ENCODE measurements around the gene MRTO4. TPM values are rescaled to one million over a fixed set of nuclear protein-coding genes. Genes with fewer than 3 reads are reported as not detected.
A peak's percentile ranks its signal among the peaks of the same experiment; 100 is the strongest.
"Not testable (repeated sequence)": the region's sequence is repeated elsewhere in the genome, so short reads cannot be mapped to it uniquely, and the experiment has no call there.

The MRTO4 gene
- total RNA-seq, 1 donor from 2014 or later: 16.4 TPM

DNA sequence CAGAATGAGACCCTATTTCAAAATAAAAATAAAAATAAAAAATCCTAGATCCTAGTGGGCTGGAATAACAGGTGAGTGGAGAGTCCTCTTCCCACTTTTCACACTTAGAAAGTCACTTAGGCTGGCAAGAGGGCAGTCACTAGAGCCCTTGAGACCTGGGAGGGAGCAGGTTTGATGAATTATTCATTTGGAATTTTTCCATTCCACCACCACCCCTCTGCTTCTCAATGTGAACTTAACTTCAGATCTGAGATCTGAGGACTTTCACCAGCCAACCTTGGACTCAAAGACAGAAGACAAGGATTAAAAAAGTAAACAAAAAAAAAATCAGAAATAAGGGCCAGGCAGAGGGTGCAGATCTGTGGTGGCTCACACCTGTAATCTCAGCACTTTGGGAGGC lies 20.5 kb downstream of the MRTO4 start:
- H3K9me3 ChIP-seq: peaks cover 6% of the 10 kb centered on the region
- H3K4me1 ChIP-seq: no peaks in the 10 kb centered on the region
- TF ChIP-seq, protein P1, sequence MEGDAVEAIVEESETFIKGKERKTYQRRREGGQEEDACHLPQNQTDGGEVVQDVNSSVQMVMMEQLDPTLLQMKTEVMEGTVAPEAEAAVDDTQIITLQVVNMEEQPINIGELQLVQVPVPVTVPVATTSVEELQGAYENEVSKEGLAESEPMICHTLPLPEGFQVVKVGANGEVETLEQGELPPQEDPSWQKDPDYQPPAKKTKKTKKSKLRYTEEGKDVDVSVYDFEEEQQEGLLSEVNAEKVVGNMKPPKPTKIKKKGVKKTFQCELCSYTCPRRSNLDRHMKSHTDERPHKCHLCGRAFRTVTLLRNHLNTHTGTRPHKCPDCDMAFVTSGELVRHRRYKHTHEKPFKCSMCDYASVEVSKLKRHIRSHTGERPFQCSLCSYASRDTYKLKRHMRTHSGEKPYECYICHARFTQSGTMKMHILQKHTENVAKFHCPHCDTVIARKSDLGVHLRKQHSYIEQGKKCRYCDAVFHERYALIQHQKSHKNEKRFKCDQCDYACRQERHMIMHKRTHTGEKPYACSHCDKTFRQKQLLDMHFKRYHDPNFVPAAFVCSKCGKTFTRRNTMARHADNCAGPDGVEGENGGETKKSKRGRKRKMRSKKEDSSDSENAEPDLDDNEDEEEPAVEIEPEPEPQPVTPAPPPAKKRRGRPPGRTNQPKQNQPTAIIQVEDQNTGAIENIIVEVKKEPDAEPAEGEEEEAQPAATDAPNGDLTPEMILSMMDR (IDR thresholded peaks at IDR 0.05): no peak
- no peaks in the 10 kb centered on the region for H3K36me3 ChIP-seq
- H3K27ac ChIP-seq: no peak overlapping the region
- ATAC-seq (no peak), DNase-seq (no peak)
- peaks cover 9% of the 10 kb centered on the region for H3K27me3 ChIP-seq (ENCODE audit: low read depth)
- no peak overlapping the region for H3K4me3 ChIP-seq
- intact Hi-C loops (cut with DNase I): no loop called here

DNA sequence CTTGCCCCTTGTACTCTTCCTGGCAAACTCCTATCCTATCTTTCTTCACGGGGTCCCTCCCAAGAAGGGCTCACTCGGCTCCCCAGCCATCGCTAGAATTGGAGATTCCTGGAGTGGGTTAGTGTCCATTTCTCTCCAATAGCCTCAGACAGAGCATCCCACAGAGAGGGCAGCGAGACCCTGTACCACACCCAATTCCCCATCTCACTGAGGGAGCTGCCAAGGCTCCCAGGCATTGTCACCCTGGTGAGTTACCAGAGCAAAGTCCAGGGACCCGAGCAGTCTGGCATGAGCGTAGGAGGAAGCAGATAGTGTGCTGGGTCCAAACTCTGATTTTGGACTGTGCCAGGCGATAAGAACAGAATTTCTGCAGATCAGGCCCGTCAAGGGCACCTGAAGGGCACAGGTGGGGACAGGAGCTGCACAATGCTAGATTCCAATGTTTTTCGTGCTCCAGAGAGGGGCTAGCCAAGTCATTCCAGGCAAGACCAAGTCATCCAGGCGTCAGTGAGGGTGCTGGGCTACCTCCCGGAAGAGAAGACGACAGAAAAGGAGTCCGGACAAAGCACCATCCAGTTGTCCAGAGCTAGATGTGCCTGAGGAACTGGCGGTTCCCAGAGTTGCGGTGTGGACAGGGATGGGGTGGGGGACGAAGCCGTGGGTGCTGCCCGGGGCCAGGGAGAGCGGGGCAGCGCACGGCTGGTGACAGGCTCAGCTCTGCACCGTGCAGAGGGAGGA lies 21.7 kb downstream of the MRTO4 start:
- Histone ChIP-seq H3K27ac (no peak overlapping the region), H3K4me1 (no peaks in the 10 kb centered on the region), H3K36me3 (no peaks in the 10 kb centered on the region), H3K9me3 (peaks cover 12% of the 10 kb centered on the region), H3K27me3 (ENCODE audit: low read depth) (peaks cover 9% of the 10 kb centered on the region), H3K4me3 (peak overlapping the region; percentile 11)
- DNase-seq: no peak
- ATAC-seq: peak in 1 of 2 donors; percentile 37
- intact Hi-C loops (cut with DNase I): no loop called here
- TF ChIP-seq, protein P1 (IDR thresholded peaks at IDR 0.05): no peak

DNA sequence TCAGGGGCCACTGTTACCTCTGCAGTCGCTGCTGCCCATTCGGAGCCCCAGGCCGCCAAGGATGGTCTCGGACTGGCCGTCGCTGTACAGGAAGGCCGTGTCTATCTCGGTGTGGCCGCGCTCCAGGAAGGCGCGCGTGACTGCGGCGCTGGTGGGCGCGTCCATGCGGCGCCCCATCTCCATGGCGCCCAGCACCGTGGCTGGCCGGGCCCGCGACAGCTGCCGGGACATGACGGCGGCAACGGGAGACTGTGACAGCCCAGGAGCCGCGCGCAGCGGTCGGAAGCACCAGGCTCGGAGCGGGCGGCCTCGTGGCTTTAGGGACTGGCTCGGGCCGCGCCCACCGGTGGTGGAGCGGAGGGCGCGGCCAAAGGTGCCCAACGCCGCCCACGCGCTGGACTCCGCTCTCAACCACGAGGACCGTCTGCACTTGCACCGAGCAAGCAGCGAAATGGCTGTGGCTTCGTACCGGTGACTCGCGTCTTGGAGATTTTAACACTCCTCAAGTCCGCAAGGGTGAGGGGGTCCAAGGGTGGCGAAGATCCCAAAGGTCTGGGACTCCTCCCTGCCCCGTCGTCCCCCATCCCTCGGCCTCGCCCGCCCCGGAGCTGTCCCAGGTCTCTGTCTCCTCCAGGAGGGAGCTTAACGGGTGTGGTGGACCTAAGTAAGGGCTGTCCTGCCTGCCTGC lies 22.4 kb downstream of the MRTO4 start:
- H3K36me3 ChIP-seq; DNase-seq; H3K27me3 ChIP-seq (ENCODE audit: low read depth); H3K27ac ChIP-seq; intact Hi-C loops (cut with DNase I); H3K4me1 ChIP-seq: not testable (repeated sequence)
- ATAC-seq: peak; percentile 64 to 75
- Histone ChIP-seq H3K9me3 (peaks cover 12% of the 10 kb centered on the region), H3K4me3 (peak overlapping the region; percentile 11)

DNA sequence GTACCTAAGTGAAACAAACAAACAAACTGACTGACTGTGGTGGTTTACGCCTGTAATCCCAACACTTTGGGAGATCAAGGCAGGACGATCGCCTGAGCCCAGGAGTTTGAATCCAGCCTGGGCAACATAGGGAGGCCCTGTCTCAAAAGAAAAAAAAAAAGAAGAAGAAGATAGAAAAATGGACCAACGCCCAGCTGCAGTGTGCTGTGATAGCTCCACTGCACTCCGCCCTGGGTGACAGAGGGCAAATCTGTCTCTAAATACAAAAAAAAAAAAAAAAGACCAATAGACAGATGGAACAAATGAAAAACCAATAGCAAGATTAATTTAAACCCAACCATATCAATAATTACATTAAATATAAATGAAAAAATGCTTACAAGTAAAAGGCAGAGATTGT lies 23.0 kb downstream of the MRTO4 start:
- ATAC-seq (no peak), DNase-seq (no peak)
- Histone ChIP-seq H3K36me3 (no peaks in the 10 kb centered on the region), H3K9me3 (peaks cover 12% of the 10 kb centered on the region), H3K27ac (no peak overlapping the region), H3K4me3 (no peak overlapping the region), H3K27me3 (ENCODE audit: low read depth) (peaks cover 9% of the 10 kb centered on the region), H3K4me1 (no peaks in the 10 kb centered on the region)
- intact Hi-C loops (cut with DNase I): no loop called here
- TF ChIP-seq, protein P1 (IDR thresholded peaks at IDR 0.05): no peak

DNA sequence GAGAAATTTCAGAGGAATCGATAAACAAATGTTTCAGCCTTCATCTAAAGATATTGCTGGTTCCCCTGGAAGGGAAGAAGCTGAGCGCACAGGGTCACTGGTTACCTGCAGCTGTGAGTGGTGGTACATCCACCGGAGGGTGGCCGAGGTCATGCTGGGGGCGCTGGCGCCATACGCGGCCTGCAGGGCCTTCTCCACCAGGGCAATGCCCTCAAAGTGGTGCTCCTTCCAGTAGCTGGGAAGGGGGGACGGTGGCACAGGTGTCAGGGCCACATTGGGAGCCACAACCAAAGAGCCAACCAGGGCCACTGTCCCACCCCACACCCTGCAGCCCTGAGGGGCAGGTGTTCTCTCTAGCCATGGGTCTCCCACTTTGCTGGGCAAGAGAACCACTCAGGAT lies 32.3 kb downstream of the MRTO4 start:
- Histone ChIP-seq H3K4me1 (peaks cover 1% of the 10 kb centered on the region), H3K4me3 (no peak overlapping the region), H3K36me3 (no peaks in the 10 kb centered on the region), H3K27me3 (ENCODE audit: low read depth) (no peaks in the 10 kb centered on the region), H3K27ac (no peak overlapping the region), H3K9me3 (no peaks in the 10 kb centered on the region)
- TF ChIP-seq, protein P1 (IDR thresholded peaks at IDR 0.05): no peak
- intact Hi-C loops (cut with DNase I): no loop called here
- DNase-seq: no peak
- ATAC-seq: no peak

DNA sequence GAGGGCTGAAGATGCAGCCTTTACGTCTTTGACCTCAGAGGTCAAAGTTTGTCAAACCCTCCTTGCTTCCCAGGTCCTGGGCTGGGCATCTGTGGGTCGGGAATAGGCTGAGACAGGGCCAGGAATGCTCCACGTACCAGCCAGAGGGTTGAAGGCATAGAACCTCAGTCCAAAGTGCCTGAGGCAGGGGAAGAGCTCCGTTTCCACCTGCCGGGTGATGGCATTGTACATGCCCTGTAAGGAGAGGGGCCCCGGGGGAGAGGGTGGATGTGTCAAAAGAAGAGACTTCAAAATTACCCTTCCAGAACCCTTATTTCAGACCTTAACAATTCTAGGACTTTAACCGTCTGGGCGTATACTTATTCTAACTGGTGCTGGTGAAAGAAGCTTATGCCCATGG lies 33.3 kb downstream of the MRTO4 start:
- H3K36me3 ChIP-seq: no peaks in the 10 kb centered on the region
- peaks cover 6% of the 10 kb centered on the region for H3K4me1 ChIP-seq
- DNase-seq (no peak), ATAC-seq (no peak)
- H3K9me3 ChIP-seq: no peaks in the 10 kb centered on the region
- no peak overlapping the region for H3K27ac ChIP-seq
- intact Hi-C loops (cut with DNase I): no loop called here
- no peaks in the 10 kb centered on the region for H3K27me3 ChIP-seq (ENCODE audit: low read depth)
- TF ChIP-seq, protein P1 (IDR thresholded peaks at IDR 0.05): no peak
- H3K4me3 ChIP-seq: no peak overlapping the region

DNA sequence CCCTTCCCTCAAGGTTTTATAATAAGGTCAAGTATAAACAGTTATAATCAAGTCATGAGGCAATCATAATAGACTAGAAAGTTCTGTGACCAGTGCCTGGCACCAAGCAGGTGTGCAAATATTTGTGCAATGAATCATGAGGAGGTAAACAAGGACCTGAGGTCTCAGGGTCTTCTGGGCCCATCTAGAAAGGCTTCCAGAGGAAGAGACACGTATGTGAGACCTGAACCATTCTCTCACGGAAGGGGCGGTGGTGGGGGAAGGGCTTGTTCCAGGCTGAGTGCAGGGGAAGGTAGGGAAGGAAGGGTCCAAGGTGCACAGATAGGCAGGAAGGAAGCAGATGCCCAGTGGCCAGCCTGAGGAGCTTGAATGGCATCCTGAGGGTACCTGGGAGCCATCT lies 33.8 kb downstream of the MRTO4 start:
- H3K27ac ChIP-seq; ATAC-seq; H3K36me3 ChIP-seq; H3K9me3 ChIP-seq; intact Hi-C loops (cut with DNase I); H3K27me3 ChIP-seq (ENCODE audit: low read depth); H3K4me1 ChIP-seq; DNase-seq; H3K4me3 ChIP-seq: not testable (repeated sequence)

DNA sequence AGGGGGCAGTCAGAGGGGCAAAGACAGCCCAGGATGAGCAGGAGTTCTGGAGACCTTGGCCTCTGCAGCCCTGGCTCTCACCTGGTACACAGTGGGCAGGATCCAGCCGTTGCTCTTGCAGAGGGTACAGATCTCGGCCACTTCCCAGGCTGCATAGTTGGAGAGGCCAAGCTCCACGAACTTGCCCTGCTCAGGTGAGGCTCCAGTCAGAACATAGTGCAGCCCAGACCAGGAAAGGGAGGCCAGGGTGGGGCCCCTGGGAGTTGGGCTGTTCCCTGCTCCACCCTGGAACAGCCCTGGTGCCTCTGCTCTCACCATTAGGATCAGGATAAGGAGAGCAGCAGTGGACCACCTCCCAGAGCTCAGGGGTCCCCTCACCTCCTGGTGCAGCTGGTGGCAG lies 34.2 kb downstream of the MRTO4 start:
- H3K4me1 ChIP-seq; H3K9me3 ChIP-seq; ATAC-seq; H3K36me3 ChIP-seq; intact Hi-C loops (cut with DNase I); H3K27ac ChIP-seq; H3K27me3 ChIP-seq (ENCODE audit: low read depth); DNase-seq; H3K4me3 ChIP-seq: not testable (repeated sequence)
